Adrenal gland (tissue), 12 donors: Measurements from ENCODE around the gene FIGLA. TPM values are rescaled to one million over a fixed set of nuclear protein-coding genes. Genes with fewer than 3 reads are reported as not detected.

ENCODE experiments used
- DNase-seq, 7 donors: peaks; one replicate each; pipeline ENCODE4 v3.0.0-alpha.2; 2019 to 2020
- H3K27ac ChIP-seq, 5 donors: fragments of 200-600 bp; sonication (generic) in 4 of 5; 1 replicate in 3 of 5; 2 replicates in 2 of 5; pipeline versions ENCODE4 v1.5.1 to v1.8.0; 2016 to 2020; ENCODE audit warnings: mild to moderate bottlenecking in 1 of 5
- H3K27me3 ChIP-seq: fragments of 200-600 bp; 2 replicates; pipeline ENCODE4 v1.8.0; 2021
- H3K36me3 ChIP-seq, 2 donors: fragments of 200-600 bp; replicated peaks in 1 of 2; 1 replicate in 1 of 2; 2 replicates in 1 of 2; pipeline versions ENCODE4 v1.5.1 to v1.8.0; 2018 to 2022
- H3K4me1 ChIP-seq, 2 donors: fragments of 200-600 bp; replicated peaks in 1 of 2; 1 replicate in 1 of 2; 2 replicates in 1 of 2; pipeline versions ENCODE4 v1.5.1 to v1.8.0; 2018 to 2021
- H3K4me3 ChIP-seq, 4 donors: fragments of 200-600 bp; sonication (generic) in 3 of 4; one replicate each; pipeline ENCODE4 v1.5.1; 2016 to 2018
- H3K9me3 ChIP-seq, 3 donors: fragments of 200-600 bp; sonication (generic) in 1 of 3; replicated peaks in 1 of 3; 1 replicate in 2 of 3; 2 replicates in 1 of 3; pipeline versions ENCODE4 v1.5.1 to v1.8.0; 2016 to 2021
- POLR2A ChIP-seq, 2 donors: fragments of 450-650 bp; IDR thresholded peaks; one replicate each; pipeline ENCODE4 v1.6.1; 2017; ENCODE audit warnings: antibody characterized with exemption in 2 of 2, mild to moderate bottlenecking in 2 of 2, moderate library complexity in 1 of 2
- WGBS, 4 donors: extraction: QIAGEN DNeasy Blood & Tissue Kit in 2 of 4; methylation state at CpG; one replicate each; pipeline versions ENCODE4 v1.1.5 to v1.1.7; 2013 to 2017; 5-methylcytosine and 5-hydroxymethylcytosine counted together
- intact Hi-C, 2 donors: fragments of 100-400 bp; cut with DNase I; formaldehyde crosslinking; loops; one replicate each; pipeline versions ENCODE4 v1.14.1 to v1.15.0; 2022 to 2023
- polyA plus RNA-seq, 3 donors: library from polyadenylated mRNA; stranded (reverse); fragments of 200-250 nt in 2 of 3; fragments of 350-450 nt in 1 of 3; fragmentation: Illumina TruSeq in 1 of 3; extraction: RNeasy Lipid Tissue Mini Kit (QIAGEN cat#74804) in 1 of 3; gene quantifications; one replicate each; pipeline ENCODE4 v1.2.3, GENCODE V29; 2013 to 2014
- total RNA-seq, 9 donors: library from RNA; depleted of rRNA in 4 of 9; stranded (reverse); fragments of >200 nt in 4 of 9; fragments of 120-200 nt in 1 of 9; fragmentation: NEBNext Ultra II Directional in 1 of 9; extraction: Animal tissue kit (Norgen Biotek cat#: 25700) in 1 of 9; gene quantifications; one replicate each; pipeline versions ENCODE4 v1.1.0 to v1.2.4, GENCODE V29; 2013 to 2023
- TF ChIP-seq, protein P1 (sequence below), 6 experiments: fragments of 450-650 bp in 4 of 6; fragments of 200-600 bp in 2 of 6; sonication (generic) in 1 of 6; IDR thresholded peaks; 1 replicate in 5 of 6; 2 replicates in 1 of 6; pipeline versions ENCODE4 v1.5.1 to v1.8.0; 2016 to 2021; ENCODE audit warnings: antibody characterized with exemption in 6 of 6, mild to moderate bottlenecking in 2 of 6, moderate library complexity in 1 of 6
- donor health status: healthy with polysubstance abuse.
- donor health status: Bipolar disorder and iron deficiency.
- donor health status: DM: yes; HTN: yes; CAD: no.
- donor health status: DM: no; HTN: no; CAD: no.
- donor health status: DM: no; HTN: no; CAD: no.
- donor health status: DM: yes; HTN: yes; CAD: no.

The FIGLA gene
- total and polyA plus RNA-seq, 12 donors: not detected

DNA sequence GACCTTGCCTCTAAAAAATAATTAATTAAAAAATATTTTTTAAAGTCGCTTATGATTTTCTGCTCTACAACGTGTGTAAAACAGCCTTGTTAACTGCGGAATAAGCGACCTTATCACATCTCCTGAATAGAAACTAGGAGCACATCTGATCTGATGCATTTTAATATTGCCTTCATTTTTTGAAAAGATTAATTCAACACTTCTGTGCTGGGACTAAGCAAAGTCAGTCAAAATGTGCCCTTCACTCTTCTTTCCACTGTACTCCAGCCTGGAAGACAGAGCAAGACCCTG, 17.3 kb upstream of the FIGLA start:
- H3K9me3 ChIP-seq: no peaks in the 10 kb centered on the region
- TF ChIP-seq POLR2A (IDR thresholded peaks at IDR 0.05): no peak
- TF ChIP-seq, protein P1, sequence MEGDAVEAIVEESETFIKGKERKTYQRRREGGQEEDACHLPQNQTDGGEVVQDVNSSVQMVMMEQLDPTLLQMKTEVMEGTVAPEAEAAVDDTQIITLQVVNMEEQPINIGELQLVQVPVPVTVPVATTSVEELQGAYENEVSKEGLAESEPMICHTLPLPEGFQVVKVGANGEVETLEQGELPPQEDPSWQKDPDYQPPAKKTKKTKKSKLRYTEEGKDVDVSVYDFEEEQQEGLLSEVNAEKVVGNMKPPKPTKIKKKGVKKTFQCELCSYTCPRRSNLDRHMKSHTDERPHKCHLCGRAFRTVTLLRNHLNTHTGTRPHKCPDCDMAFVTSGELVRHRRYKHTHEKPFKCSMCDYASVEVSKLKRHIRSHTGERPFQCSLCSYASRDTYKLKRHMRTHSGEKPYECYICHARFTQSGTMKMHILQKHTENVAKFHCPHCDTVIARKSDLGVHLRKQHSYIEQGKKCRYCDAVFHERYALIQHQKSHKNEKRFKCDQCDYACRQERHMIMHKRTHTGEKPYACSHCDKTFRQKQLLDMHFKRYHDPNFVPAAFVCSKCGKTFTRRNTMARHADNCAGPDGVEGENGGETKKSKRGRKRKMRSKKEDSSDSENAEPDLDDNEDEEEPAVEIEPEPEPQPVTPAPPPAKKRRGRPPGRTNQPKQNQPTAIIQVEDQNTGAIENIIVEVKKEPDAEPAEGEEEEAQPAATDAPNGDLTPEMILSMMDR (IDR thresholded peaks at IDR 0.05): no peak
- no peaks in the 10 kb centered on the region for H3K4me1 ChIP-seq
- no peak for DNase-seq
- intact Hi-C loops: no loop called here
- no peak overlapping the region for H3K27ac ChIP-seq
- H3K4me3 ChIP-seq: no peak overlapping the region
- H3K36me3 ChIP-seq: no peaks in the 10 kb centered on the region
- 89 to 95% (median 93%) methylated on average over 4 of the region's 4 CpGs for WGBS, 4 donors
- H3K27me3 ChIP-seq: no peaks in the 10 kb centered on the region

DNA sequence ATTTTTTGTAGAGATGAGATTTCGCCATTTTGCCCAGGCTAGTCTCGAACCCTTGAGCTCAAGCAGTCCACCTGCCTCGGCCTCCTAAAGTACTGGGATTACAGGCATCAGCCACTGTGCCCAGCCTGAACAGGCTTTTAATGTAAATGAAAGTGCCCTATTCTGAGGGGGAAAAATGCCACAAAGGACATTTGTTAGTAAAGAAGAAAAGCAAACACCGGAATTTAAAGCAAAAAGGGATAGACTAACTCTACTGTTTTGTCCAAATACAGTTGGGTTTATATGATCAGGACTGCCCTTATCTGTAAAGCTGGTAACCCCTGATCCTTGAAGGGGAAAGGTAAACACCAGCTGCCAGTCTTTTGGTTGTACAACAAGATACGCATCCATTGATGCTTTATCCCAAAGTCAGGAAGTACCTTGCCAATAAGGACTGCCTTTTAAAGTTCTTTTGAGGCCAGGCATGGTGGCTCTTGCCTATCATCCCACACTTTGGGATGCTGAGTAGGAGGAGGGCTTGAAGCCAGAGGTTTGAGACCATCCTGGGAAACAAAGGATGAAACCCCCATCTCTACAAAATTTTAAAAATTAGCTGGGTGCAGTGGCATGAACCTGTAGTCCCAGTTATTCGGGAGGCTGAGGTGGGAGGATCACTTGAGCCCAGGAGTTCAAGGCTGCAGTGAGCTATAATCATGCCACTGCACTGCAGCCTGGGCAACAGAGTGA, 16.8 kb upstream of the FIGLA start:
- 86 to 91% (median 90%) methylated on average over 6 of the region's 6 CpGs for WGBS, 4 donors
- intact Hi-C loops: no loop called here

GRCh38 chr2:70806620-70807019, 16.2 kb upstream of the FIGLA start:
- intact Hi-C loops: no loop called here
- H3K36me3 ChIP-seq: no peaks in the 10 kb centered on the region
- H3K4me1 ChIP-seq: no peaks in the 10 kb centered on the region
- H3K4me3 ChIP-seq: no peak overlapping the region
- TF ChIP-seq, protein P1 (IDR thresholded peaks at IDR 0.05): no peak
- TF ChIP-seq POLR2A (IDR thresholded peaks at IDR 0.05): no peak
- H3K27ac ChIP-seq: no peak overlapping the region
- H3K9me3 ChIP-seq: no peaks in the 10 kb centered on the region
- no peaks in the 10 kb centered on the region for H3K27me3 ChIP-seq
- 66 to 77% (median 72%) methylated on average over 6 of the region's 6 CpGs for WGBS, 4 donors
- no peak for DNase-seq

More for the DNA sequence above, 16.8 kb upstream of the FIGLA start:
- H3K4me1 ChIP-seq: no peaks in the 10 kb centered on the region
- DNase-seq: no peak
- no peak overlapping the region for H3K27ac ChIP-seq
- TF ChIP-seq POLR2A (IDR thresholded peaks at IDR 0.05): no peak
- TF ChIP-seq, protein P1 (IDR thresholded peaks at IDR 0.05): no peak
- no peaks in the 10 kb centered on the region for H3K27me3 ChIP-seq
- H3K9me3 ChIP-seq: no peaks in the 10 kb centered on the region
- H3K36me3 ChIP-seq: no peaks in the 10 kb centered on the region
- no peak overlapping the region for H3K4me3 ChIP-seq

DNA sequence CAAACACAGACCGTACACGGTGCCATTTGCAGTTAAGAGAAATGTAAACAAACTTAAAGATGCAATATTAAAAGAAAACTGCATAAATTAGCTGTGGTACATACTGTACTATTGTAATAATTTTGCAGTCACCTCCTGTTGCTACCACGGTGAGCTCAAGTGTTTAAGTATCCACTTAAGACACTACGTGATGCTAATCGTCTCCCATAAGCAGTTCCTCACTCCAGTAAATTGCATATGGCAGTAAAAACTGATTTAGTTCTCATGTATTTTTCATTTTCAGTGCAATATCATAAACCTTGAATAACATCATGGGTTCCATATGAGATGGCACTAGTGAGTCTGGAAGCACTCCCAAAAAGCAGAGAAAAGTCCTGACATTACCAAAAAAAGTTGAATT, 15.6 kb upstream of the FIGLA start:
- TF ChIP-seq, protein P1 (IDR thresholded peaks at IDR 0.05): no peak
- no peak overlapping the region for H3K27ac ChIP-seq
- H3K4me3 ChIP-seq: no peak overlapping the region
- no peak for DNase-seq
- intact Hi-C loops: no loop called here
- no peaks in the 10 kb centered on the region for H3K4me1 ChIP-seq
- no peaks in the 10 kb centered on the region for H3K27me3 ChIP-seq
- WGBS, 4 donors: 75 to 85% (median 77%) methylated on average over 5 of the region's 5 CpGs
- no peaks in the 10 kb centered on the region for H3K36me3 ChIP-seq
- H3K9me3 ChIP-seq: no peaks in the 10 kb centered on the region
